Astrocyte (in vitro differentiated cells and primary cell): ENCODE results near the gene RAC2.

Experiments
- CTCF ChIP-seq: IDR thresholded peaks from 2 replicates; pipeline ENCODE4 v1.5.1; 2011; ENCODE audit warnings: low read depth, mild to moderate bottlenecking, inconsistent platforms, low read length, moderate library complexity; ENCODE audit not compliant: insufficient read depth
- EZH2 ChIP-seq: IDR thresholded peaks from 2 replicates; pipeline ENCODE4 v1.6.1; 2012; ENCODE audit warnings: mild to moderate bottlenecking, low read length, inconsistent platforms; ENCODE audit not compliant: insufficient read depth

DNA sequence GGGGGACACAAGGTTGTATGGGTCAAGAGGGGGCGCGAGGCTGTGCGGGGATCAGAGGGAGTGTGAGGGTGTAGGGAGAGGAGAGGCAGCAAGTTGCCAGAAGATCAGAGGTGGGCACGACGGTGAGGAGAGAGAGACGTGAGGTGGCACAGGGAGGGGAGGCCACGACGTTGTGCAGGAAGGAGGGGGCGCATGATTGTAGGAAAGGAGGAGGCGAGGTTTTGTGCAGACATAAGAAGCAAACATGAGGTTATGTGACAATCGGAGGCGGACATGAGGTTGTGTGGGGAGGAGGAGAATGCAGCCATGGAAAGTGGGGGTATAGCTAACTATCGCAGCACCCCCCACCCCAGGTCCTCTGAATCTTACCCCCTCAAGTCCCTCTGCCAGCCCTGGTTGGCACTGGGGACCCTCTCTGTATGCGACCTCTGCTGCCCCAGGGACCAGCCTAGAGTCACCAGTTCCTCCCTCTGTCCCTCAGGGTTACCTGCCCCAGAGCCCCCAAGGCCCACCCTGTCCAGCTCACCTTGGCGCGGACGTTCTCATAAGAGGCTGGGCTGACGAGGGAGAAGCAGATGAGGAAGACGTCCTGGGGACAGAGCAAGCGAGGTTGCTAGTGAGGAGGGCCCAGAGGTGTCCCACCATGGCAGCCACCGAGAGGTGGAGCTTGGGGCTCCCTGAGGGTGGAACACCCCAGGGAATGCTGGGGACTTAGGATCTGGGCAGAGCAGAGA, 12.5 kb downstream of the RAC2 start:
- TF ChIP-seq CTCF (no peak), EZH2 (no peak)
